ENCODE results near the gene MXD3. TPM values are rescaled to one million over a fixed set of nuclear protein-coding genes. Genes with fewer than 3 reads are reported as not detected.

Gene MXD3
- total RNA-seq, 1 experiment from 2014 or later, result 36.3 TPM

DNA sequence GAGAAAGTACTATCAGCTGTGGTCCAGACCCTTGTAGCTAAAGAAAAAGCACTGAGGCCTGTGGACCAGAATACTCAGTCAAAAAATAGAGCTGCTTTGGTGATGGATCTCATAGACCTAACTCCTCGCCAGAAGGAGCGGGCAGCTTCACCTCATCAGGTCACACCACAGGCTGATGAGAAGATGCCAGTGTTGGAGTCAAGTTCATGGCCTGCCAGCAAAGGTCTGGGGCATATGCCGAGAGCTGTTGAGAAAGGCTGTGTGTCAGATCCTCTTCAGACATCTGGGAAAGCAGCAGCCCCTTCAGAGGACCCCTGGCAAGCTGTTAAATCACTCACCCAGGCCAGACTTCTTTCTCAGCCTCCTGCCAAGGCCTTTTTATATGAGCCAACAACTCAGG is 17.1 kb downstream of the MXD3 start:
- TF ChIP-seq, protein P1, sequence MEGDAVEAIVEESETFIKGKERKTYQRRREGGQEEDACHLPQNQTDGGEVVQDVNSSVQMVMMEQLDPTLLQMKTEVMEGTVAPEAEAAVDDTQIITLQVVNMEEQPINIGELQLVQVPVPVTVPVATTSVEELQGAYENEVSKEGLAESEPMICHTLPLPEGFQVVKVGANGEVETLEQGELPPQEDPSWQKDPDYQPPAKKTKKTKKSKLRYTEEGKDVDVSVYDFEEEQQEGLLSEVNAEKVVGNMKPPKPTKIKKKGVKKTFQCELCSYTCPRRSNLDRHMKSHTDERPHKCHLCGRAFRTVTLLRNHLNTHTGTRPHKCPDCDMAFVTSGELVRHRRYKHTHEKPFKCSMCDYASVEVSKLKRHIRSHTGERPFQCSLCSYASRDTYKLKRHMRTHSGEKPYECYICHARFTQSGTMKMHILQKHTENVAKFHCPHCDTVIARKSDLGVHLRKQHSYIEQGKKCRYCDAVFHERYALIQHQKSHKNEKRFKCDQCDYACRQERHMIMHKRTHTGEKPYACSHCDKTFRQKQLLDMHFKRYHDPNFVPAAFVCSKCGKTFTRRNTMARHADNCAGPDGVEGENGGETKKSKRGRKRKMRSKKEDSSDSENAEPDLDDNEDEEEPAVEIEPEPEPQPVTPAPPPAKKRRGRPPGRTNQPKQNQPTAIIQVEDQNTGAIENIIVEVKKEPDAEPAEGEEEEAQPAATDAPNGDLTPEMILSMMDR (IDR thresholded peaks at IDR 0.05; ENCODE audit: unreplicated experiment), result no peak

DNA sequence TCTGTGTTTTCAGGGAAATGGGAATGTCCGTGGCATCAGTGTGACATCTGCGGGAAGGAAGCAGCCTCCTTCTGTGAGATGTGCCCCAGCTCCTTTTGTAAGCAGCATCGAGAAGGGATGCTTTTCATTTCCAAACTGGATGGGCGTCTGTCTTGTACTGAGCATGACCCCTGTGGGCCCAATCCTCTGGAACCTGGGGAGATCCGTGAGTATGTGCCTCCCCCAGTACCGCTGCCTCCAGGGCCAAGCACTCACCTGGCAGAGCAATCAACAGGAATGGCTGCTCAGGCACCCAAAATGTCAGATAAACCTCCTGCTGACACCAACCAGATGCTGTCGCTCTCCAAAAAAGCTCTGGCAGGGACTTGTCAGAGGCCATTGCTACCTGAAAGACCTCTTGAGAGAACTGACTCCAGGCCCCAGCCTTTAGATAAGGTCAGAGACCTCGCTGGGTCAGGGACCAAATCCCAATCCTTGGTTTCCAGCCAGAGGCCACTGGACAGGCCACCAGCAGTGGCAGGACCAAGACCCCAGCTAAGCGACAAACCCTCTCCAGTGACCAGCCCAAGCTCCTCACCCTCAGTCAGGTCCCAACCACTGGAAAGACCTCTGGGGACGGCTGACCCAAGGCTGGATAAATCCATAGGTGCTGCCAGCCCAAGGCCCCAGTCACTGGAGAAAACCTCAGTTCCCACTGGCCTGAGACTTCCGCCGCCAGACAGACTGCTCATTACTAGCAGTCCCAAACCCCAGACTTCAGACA is 17.7 kb downstream of the MXD3 start:
- TF ChIP-seq, protein P1 (IDR thresholded peaks at IDR 0.05; ENCODE audit: unreplicated experiment), result no peak
- H3K4me1 Mint-ChIP-seq (ENCODE audit: low read depth, unreplicated experiment), result peaks cover under 1% of the 10 kb centered on the region
- peaks cover 28% of the 10 kb centered on the region for H3K36me3 Mint-ChIP-seq (ENCODE audit: insufficient read depth, unreplicated experiment)
- CTCF ChIA-PET, result interaction anchor here (0.7 kb wide), 1 partner anchor 201 kb away, joined by 3 read pairs; no protein-coding TSS in a partner anchor
- no peaks in the 10 kb centered on the region for H3K27me3 Mint-ChIP-seq (ENCODE audit: unreplicated experiment)
- intact Hi-C loops (cut with micrococcal nuclease; ENCODE audit: unreplicated experiment), result no loop called here
- no peak overlapping the region for H3K27ac Mint-ChIP-seq (ENCODE audit: unreplicated experiment)
- H3K9me3 Mint-ChIP-seq (ENCODE audit: low read depth, unreplicated experiment), result no peaks in the 10 kb centered on the region
- H3K4me3 Mint-ChIP-seq (ENCODE audit: low read depth, unreplicated experiment), result no peak overlapping the region
- BruUV-seq (replicated peaks), result no TSS peak
- no peak for DNase-seq

More for the DNA sequence above, 17.1 kb downstream of the MXD3 start:
- no peak overlapping the region for H3K27ac Mint-ChIP-seq (ENCODE audit: unreplicated experiment)
- H3K4me3 Mint-ChIP-seq (ENCODE audit: low read depth, unreplicated experiment), result no peak overlapping the region
- intact Hi-C loops (cut with micrococcal nuclease; ENCODE audit: unreplicated experiment), result no loop called here
- H3K27me3 Mint-ChIP-seq (ENCODE audit: unreplicated experiment), result no peaks in the 10 kb centered on the region
- CTCF ChIA-PET, result no interaction called here
- H3K9me3 Mint-ChIP-seq (ENCODE audit: low read depth, unreplicated experiment), result no peaks in the 10 kb centered on the region
- H3K4me1 Mint-ChIP-seq (ENCODE audit: low read depth, unreplicated experiment), result peaks cover 7% of the 10 kb centered on the region
- peaks cover 28% of the 10 kb centered on the region for H3K36me3 Mint-ChIP-seq (ENCODE audit: insufficient read depth, unreplicated experiment)
- BruUV-seq (replicated peaks), result no TSS peak
- no peak for DNase-seq

DNA sequence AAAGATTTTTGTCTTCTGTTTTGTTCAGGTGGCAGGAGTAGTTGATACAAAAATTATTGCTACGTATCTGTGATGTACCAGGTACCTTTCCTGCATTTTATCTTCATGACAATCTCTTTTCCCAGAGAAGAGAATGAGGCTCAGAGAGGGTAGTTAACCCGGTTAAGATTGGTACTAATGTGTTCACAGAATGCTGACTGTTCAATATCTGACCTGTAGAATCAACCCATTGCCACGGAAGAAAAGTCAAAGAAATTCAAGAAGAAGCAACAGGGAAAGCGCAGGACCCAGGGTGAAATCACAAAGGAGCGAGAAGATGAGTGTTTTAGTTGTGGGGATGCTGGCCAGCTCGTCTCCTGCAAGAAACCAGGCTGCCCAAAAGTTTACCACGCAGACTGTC is 20.0 kb downstream of the MXD3 start:
- no peak for DNase-seq
- Mint-ChIP-seq H3K9me3 (ENCODE audit: low read depth, unreplicated experiment) (no peaks in the 10 kb centered on the region), H3K36me3 (ENCODE audit: insufficient read depth, unreplicated experiment) (peaks cover 18% of the 10 kb centered on the region), H3K27me3 (ENCODE audit: unreplicated experiment) (no peaks in the 10 kb centered on the region), H3K4me1 (ENCODE audit: low read depth, unreplicated experiment) (no peaks in the 10 kb centered on the region), H3K4me3 (ENCODE audit: low read depth, unreplicated experiment) (no peak overlapping the region), H3K27ac (ENCODE audit: unreplicated experiment) (no peak overlapping the region)
- TF ChIP-seq, protein P1 (IDR thresholded peaks at IDR 0.05; ENCODE audit: unreplicated experiment), result no peak
- intact Hi-C loops (cut with micrococcal nuclease; ENCODE audit: unreplicated experiment), result no loop called here
- no TSS peak for BruUV-seq (replicated peaks)
- CTCF ChIA-PET, result no interaction called here

DNA sequence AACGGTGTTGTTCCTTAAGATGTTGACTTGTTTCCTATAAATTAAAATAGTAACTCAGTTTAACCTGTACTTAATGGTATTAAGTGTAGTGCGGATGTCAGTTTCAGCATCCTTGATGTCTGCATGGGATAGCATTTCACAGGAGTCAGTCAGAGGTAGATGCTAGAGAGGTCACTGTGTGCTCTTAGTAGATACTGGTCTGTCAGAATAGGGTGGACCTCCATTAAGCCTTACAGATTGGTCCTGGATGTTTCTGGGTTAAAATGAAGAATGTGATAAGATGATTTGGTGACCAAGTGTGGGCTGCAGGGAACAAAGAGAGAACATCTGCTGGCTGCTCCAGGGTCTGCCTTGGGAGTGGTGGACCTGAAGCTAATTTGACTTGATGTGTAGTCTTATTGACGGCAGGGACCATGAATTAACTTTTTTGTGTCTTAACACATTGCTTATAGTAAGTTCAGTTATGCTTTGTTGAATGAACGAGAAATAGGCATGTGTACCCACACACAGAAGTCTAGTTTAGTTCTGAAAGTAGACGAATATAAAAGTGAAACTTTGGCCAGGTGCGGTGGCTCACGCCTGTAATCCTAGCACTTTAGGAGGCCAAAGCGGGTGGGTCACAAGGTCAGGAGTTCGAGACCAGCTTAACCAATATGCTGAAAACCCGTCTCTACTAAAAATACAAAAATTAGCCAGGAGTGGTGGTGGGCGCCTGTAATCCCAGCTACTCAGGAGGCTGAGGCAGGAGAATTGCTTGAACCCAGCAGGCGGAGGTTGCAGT is 20.7 kb downstream of the MXD3 start:
- no peak for DNase-seq
- CTCF ChIA-PET, result no interaction called here
- H3K36me3 Mint-ChIP-seq (ENCODE audit: insufficient read depth, unreplicated experiment), result peaks cover 11% of the 10 kb centered on the region
- TF ChIP-seq, protein P1 (IDR thresholded peaks at IDR 0.05; ENCODE audit: unreplicated experiment), result no peak
- no TSS peak for BruUV-seq (replicated peaks)
- intact Hi-C loops (cut with micrococcal nuclease; ENCODE audit: unreplicated experiment), result no loop called here
- no peaks in the 10 kb centered on the region for H3K27me3 Mint-ChIP-seq (ENCODE audit: unreplicated experiment)
- no peaks in the 10 kb centered on the region for H3K9me3 Mint-ChIP-seq (ENCODE audit: low read depth, unreplicated experiment)
- no peak overlapping the region for H3K4me3 Mint-ChIP-seq (ENCODE audit: low read depth, unreplicated experiment)
- no peaks in the 10 kb centered on the region for H3K4me1 Mint-ChIP-seq (ENCODE audit: low read depth, unreplicated experiment)
- H3K27ac Mint-ChIP-seq (ENCODE audit: unreplicated experiment), result no peak overlapping the region

All from Calu3 (cell line).